Prostate gland (tissue), 2 donors: ENCODE measurements around the gene HOXB5. TPM values are rescaled to one million over a fixed set of nuclear protein-coding genes. Genes with fewer than 3 reads are reported as not detected.

ENCODE experiments used
- DNase-seq: peaks from one replicate; pipeline ENCODE4 v3.0.0-alpha.2; 2019; ENCODE audit warnings: low spot score
- H3K27ac ChIP-seq, 2 donors: fragments of 200-600 bp; sonication (generic); 2 replicates each; pipeline ENCODE4 v1.5.1; 2017 to 2019
- H3K27me3 ChIP-seq: fragments of 200-600 bp; sonication (generic); replicated peaks from 2 replicates; pipeline ENCODE4 v1.5.1; 2019; ENCODE audit not compliant: insufficient read depth
- H3K36me3 ChIP-seq, 2 donors: fragments of 200-600 bp; sonication (generic); 1 replicate in 1 of 2; 2 replicates in 1 of 2; pipeline versions ENCODE4 v1.5.1 to v1.8.1; 2017 to 2019
- H3K4me1 ChIP-seq: fragments of 200-600 bp; sonication (generic); replicated peaks from 2 replicates; pipeline ENCODE4 v1.5.1; 2019
- H3K4me3 ChIP-seq, 2 donors: fragments of 200-600 bp; sonication (generic); 2 replicates each; pipeline ENCODE4 v1.5.1; 2017 to 2019
- H3K9me3 ChIP-seq: fragments of 200-600 bp; sonication (generic); 2 replicates; pipeline ENCODE4 v1.5.1; 2017
- CTCF ChIP-seq, 4 experiments: fragments of 200-600 bp in 2 of 4; fragments of 450-650 bp in 2 of 4; sonication (generic) in 2 of 4; IDR thresholded peaks; 1 replicate in 3 of 4; 2 replicates in 1 of 4; pipeline ENCODE4 v1.5.1; 2016 to 2019; ENCODE audit warnings: antibody characterized with exemption in 4 of 4, mild to moderate bottlenecking in 2 of 4, moderate library complexity in 2 of 4
- POLR2A ChIP-seq: fragments of 450-650 bp; IDR thresholded peaks from one replicate; pipeline ENCODE4 v1.6.1; 2016; ENCODE audit warnings: antibody characterized with exemption, mild to moderate bottlenecking
- POLR2AphosphoS5 ChIP-seq: sonication (generic); formaldehyde crosslinking; IDR thresholded peaks from one replicate; pipeline ENCODE4 v1.6.1; 2017; ENCODE audit warnings: antibody characterized with exemption
- WGBS: methylation state at CpG from one replicate; pipeline ENCODE4 v1.1.5; 2018; 5-methylcytosine and 5-hydroxymethylcytosine counted together
- intact Hi-C: fragments of 100-400 bp; cut with DNase I; formaldehyde crosslinking; loops from one replicate; pipeline ENCODE4 v1.14.2; 2022
- total RNA-seq, 2 donors: library from RNA; depleted of rRNA; stranded (reverse); fragments of >200 nt; gene quantifications; one replicate each; pipeline ENCODE4 v1.1.0, GENCODE V29; 2016

Gene HOXB5
- total RNA-seq, 2 donors from 2014 or later = 0.36 to 1.1 TPM

GRCh38 chr17:48550502-48551213 lies 42.9 kb downstream of the HOXB5 start:
- H3K9me3 ChIP-seq = no peaks in the 10 kb centered on the region
- no peaks in the 10 kb centered on the region for H3K36me3 ChIP-seq
- intact Hi-C loops = no loop called here
- no peaks in the 10 kb centered on the region for H3K27me3 ChIP-seq
- TF ChIP-seq CTCF (IDR thresholded peaks at IDR 0.05) (no peak), POLR2AphosphoS5 (no peak), POLR2A (no peak)
- no peak overlapping the region for H3K4me3 ChIP-seq
- no peak for DNase-seq
- no peak overlapping the region for H3K27ac ChIP-seq
- H3K4me1 ChIP-seq = no peaks in the 10 kb centered on the region
- 84% methylated on average over 70 of the region's 70 CpGs for WGBS

- intact Hi-C loops = no loop called here
- no peak for DNase-seq
- no peak overlapping the region for H3K4me3 ChIP-seq
- H3K36me3 ChIP-seq = no peaks in the 10 kb centered on the region
- no peaks in the 10 kb centered on the region for H3K4me1 ChIP-seq
- no peaks in the 10 kb centered on the region for H3K27me3 ChIP-seq
- H3K27ac ChIP-seq = no peak overlapping the region
- TF ChIP-seq CTCF (IDR thresholded peaks at IDR 0.05) (no peak), POLR2A (no peak), POLR2AphosphoS5 (no peak)
- no peaks in the 10 kb centered on the region for H3K9me3 ChIP-seq
- 86% methylated on average over 18 of the region's 18 CpGs for WGBS
Observed at GRCh38 chr17:48549914-48550501, 43.6 kb downstream of the HOXB5 start.

GRCh38 chr17:48549281-48549630 lies 44.3 kb downstream of the HOXB5 start:
- no peak for DNase-seq
- no peaks in the 10 kb centered on the region for H3K36me3 ChIP-seq
- H3K4me1 ChIP-seq = no peaks in the 10 kb centered on the region
- H3K27me3 ChIP-seq = no peaks in the 10 kb centered on the region
- H3K27ac ChIP-seq = no peak overlapping the region
- H3K9me3 ChIP-seq = no peaks in the 10 kb centered on the region
- intact Hi-C loops = no loop called here
- no peak overlapping the region for H3K4me3 ChIP-seq
- TF ChIP-seq POLR2A (no peak), CTCF (IDR thresholded peaks at IDR 0.05) (no peak), POLR2AphosphoS5 (no peak)
- WGBS = 73% methylated on average over 3 of the region's 3 CpGs

- H3K4me1 ChIP-seq = no peaks in the 10 kb centered on the region
- no peak overlapping the region for H3K27ac ChIP-seq
- no peak for DNase-seq
- no peaks in the 10 kb centered on the region for H3K27me3 ChIP-seq
- H3K4me3 ChIP-seq = no peak overlapping the region
- 84% methylated on average over 6 of the region's 6 CpGs for WGBS
- no peaks in the 10 kb centered on the region for H3K36me3 ChIP-seq
- no peak for TF ChIP-seq POLR2AphosphoS5
- TF ChIP-seq CTCF (IDR thresholded peaks at IDR 0.05) = no peak
- no peak for TF ChIP-seq POLR2A
- intact Hi-C loops = no loop called here
- H3K9me3 ChIP-seq = no peaks in the 10 kb centered on the region
Observed at GRCh38 chr17:48548523-48549280, 44.9 kb downstream of the HOXB5 start.
